Activated T-cell treated with anti-CD3 and anti-CD28 coated beads for 24 hours (primary cell): ENCODE measurements around the gene BORCS5.
A peak's percentile ranks its signal among the peaks of the same experiment; 100 is the strongest.
"Not testable (repeated sequence)": the region's sequence is repeated elsewhere in the genome, so short reads cannot be mapped to it uniquely, and the experiment has no call there.

Source experiments
- DNase-seq: peaks from one replicate; pipeline ENCODE4 v3.0.0-alpha.2; 2020; ENCODE audit warnings: low read depth

BORCS5 gene

GRCh38 chr12:12488823-12489550 is 132.1 kb downstream of the BORCS5 start:
- no peak for DNase-seq

- DNase-seq, result no peak
Measured at GRCh38 chr12:12491606-12492005, 134.7 kb downstream of the BORCS5 start.

- DNase-seq, result no peak
Measured at GRCh38 chr12:12492547-12492946, 135.7 kb downstream of the BORCS5 start.

- DNase-seq, result no peak
Measured at GRCh38 chr12:12495536-12495935, 138.7 kb downstream of the BORCS5 start.

DNA sequence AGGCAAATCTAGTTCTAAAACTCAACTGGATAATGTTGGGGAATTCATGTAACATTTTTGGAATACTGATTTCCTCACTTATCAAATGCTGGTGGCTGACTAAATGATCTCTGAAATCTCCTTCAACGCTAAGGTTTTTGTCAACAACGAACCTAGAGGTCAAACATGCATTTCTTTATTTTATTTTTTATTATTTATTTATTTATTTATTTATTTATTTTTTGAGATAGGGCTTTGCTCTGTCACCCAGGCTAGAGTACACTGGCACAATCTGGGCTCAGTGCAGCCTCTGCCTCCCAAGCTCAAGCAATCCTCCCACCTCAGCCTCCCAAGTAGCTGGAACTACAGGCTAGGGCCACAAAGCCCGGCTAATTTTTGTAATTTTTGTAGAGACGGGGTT is 141.3 kb downstream of the BORCS5 start:
- DNase-seq, result no peak

- no peak for DNase-seq
Measured at GRCh38 chr12:12499909-12500604, 143.2 kb downstream of the BORCS5 start.

GRCh38 chr12:12501121-12501520 is 144.2 kb downstream of the BORCS5 start:
- DNase-seq, result no peak

DNA sequence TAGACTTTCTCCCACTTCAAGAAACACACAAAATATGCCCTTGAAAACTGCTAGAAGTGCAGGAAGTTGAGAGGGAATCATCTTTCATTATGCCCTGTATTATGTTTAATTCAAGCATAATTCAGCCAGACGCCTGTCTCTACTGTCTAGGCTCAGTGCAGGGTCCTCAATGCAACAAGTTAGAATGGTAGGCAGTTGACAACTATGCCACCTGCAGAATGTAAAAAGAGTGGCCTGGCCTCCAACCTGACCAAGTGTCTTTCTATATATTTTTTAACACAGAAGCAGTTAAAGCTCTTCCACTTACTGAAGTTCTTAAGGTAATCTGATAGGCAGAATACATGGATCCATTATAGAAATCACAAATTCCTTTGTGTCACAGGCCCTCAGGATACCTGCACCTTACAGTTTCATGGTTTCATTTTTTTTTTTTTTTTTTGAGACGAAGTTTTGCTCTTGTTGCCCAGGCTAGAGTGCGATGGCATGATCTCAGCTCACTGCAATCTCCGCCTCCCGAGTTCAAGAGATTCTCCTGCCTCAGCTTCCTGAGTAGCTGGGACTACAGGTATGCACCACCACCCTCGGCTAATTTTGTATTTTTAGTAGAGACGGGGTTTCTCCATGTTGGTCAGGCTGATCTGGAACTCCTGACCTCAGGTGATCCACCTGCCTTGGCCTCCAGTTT is 145.4 kb downstream of the BORCS5 start:
- DNase-seq, result not testable (repeated sequence)

DNA sequence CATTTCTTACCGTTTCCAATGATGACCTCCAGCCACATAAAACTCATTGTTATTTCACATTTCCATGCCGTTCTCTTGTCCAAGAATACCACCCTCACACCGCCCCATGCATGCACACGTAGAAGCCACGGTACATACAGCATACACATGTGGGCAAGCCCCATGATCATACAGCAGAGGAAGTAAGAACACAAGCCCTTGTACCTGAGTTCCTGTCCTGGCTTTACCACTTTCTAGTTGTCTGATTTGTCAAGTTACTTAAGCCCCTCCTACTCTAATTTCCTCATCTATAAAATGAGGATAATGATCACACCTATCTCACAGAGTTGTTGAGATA is 145.9 kb downstream of the BORCS5 start:
- DNase-seq, result no peak

DNA sequence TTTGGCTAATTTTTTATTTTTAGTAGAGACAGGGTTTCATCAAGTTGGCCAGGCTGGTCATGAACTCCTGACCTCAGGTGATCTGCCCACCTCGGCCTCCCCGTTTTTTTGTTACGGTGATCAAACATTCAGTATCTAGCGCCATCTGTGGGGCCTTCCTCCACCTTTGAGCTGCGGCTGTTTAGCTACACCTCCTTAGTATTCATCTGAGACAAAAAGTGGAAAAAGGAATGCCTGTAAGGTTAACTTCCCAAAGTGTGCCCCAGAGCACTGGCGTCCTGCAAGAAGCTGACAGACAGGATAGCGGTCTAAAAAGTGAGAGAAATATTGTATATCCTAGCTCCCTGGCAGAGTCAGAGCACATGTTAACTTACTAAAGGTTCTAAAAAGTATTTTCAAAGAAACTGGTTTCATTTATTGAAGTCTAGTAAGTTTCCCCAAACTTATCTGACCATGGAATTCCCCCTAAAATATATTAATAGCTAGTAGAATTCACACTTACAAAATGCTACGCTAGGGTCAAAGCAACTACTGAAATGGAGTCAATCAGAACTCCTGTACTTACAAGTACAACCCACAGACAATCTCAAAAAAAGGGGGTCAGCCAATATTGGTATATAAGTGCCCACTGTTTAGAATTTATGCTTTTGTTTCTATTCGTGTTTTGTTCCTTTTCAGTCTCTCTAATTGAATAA is 146.7 kb downstream of the BORCS5 start:
- no peak for DNase-seq

- no peak for DNase-seq
Measured at GRCh38 chr12:12505544-12506495, 148.9 kb downstream of the BORCS5 start.

- no peak for DNase-seq
Measured at GRCh38 chr12:12506496-12506890, 149.6 kb downstream of the BORCS5 start.

DNA sequence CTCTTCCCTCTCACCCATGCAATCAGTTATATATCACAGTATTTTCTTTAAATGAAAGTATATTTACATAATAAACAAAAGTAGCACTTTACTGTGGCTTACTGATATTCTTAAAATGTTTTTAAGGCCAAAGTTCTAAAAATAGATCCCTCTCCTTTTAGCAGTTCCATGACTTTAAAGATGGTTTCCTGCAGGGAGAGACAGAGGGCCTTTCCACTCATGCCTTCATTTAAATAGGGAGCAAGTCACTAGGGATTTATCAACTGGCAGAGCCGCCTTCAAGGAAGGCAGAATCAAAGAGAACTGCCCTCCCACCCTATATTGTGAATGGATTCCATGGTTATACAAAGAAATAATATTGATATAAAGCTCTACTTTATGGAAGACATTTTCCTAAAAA is 150.2 kb downstream of the BORCS5 start:
- DNase-seq, result no peak

GRCh38 chr12:12508612-12509011 is 151.7 kb downstream of the BORCS5 start:
- DNase-seq, result no peak

DNA sequence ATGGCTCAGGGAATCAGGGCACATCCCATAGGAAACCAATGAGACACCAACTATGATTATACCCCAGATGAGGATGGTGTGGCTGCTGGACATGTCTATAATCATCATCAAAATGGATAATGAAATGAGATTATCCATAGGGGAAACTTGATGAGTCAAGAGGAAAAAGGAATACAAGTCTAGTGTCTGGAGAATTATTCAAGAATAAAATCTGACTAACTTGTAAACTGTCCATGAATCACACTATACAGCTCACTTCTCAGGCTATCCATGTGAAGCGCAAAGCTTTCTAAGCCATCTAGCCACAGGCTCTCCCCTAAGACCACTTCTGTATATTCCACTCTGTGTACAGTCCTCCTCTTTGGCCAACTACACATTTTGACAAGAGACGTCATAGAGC is 153.3 kb downstream of the BORCS5 start:
- no peak for DNase-seq

DNA sequence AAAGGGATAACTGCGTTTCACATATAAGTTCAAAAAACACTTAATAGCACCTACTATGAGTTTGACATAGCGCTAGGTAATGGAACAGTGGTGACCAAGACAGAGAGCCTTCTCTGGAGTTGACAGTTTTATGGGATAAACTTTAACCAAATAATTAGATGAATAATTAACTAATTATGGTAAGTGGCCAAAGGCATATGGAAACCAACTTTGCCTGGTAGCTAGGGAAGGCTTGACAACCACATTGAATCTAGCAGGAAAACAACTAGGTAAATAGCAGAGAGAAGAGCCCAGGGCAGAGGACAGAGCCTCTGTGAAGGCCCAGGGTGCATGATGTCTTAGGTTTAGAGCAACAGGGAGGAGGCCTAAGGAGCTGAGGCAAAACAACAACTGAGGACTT is 153.7 kb downstream of the BORCS5 start:
- DNase-seq, result no peak

GRCh38 chr12:12511021-12511783 is 154.3 kb downstream of the BORCS5 start:
- no peak for DNase-seq

GRCh38 chr12:12511895-12512711 is 155.2 kb downstream of the BORCS5 start:
- DNase-seq, result peak; percentile 32

DNA sequence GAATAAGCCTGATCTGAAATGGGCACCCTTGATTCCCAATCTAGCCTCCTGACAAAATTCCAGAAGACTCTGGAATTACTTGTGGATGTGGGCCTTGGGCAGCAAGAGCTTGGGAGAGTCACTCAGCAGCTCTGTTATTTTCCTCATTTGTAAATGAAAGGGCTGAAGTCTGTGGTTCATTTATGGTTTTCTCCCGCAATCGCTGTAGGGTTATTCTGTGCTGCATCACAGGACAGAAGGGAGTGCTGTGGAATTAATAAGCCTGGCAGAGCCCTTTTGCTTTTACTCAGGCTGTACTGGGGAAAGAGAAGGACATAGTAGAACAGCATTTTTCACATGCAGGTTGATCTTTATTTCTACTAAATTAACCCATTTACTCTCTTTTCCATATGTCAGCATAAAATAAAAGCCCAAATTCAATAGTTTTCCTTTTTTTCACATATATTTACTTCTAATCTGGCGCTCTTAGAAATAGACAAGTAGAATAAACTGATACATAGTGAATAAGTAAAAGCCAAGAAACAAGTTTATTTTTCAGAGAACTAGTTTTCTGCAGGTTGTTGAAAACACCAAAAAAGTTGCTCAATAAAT is 156.6 kb downstream of the BORCS5 start:
- DNase-seq, result no peak

DNA sequence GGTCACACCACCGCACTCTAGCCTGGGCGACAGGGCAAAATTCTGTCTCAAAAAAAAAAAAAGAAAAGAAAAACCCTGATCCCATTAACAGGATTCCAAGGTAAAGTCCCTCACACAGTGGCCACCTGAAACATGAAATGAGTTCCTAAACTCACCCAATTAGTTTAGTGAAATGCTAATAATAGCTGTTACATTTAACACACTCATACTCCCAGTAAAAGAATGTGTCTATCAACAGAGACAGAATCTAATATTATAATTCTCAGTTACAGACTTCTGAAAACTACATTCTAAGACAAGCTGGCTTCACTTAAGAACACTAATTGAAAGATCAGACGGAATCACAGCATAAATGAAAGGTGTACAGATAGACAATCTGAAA is 161.6 kb downstream of the BORCS5 start:
- DNase-seq, result no peak
